ENCODE measurements around the gene ACTL9. TPM values are rescaled to one million over a fixed set of nuclear protein-coding genes. Genes with fewer than 3 reads are reported as not detected.
A peak's percentile ranks its signal among the peaks of the same experiment; 100 is the strongest.

ACTL9 gene
- total RNA-seq, 2 experiments from 2014 or later: not detected

GRCh38 chr19:8681345-8682029 lies 17.1 kb downstream of the ACTL9 start:
- H3K27ac Mint-ChIP-seq: no peak overlapping the region
- H3K27me3 Mint-ChIP-seq: peaks cover 8% of the 10 kb centered on the region
- H3K4me3 Mint-ChIP-seq: no peak overlapping the region
- peaks cover 12% of the 10 kb centered on the region for H3K9me3 Mint-ChIP-seq (ENCODE audit: low read depth)
- ATAC-seq (no peak), DNase-seq (no peak)
- H3K4me1 Mint-ChIP-seq: peaks cover 35% of the 10 kb centered on the region
- peaks cover 4% of the 10 kb centered on the region for H3K36me3 Mint-ChIP-seq
- CTCF ChIA-PET: no interaction called here

DNA sequence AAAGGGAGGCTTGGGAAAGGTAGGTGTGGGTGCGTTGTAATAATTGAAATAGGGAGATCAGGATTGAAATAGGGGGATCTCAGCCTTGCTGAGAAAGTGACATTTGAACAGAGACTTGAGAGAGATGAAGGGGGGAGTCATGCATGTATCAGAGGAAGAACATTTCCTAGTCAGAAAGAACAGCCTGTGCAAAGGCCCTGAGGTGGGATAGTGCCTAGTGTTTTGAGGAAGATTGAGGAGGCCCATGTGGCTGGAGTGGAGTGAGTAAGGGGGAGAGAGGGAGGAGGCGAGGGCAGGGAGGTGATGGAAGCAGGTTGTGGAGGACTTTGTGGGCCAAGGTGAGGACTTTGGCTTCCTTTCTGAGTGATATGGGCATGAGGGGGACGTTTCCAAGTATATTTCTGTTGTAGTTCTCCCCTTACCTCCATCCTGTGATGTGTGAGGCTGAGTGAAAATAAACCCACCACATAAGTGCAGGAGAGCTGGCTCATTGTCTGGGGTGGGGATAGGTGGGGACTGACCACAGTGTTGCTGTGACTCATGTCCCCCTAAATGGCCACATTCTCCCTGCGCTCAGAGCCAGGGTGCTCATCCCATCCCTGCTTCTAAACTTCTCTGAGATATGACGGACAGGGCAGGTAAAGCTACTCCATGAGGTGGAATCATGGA lies 17.8 kb downstream of the ACTL9 start:
- H3K9me3 Mint-ChIP-seq (ENCODE audit: low read depth): peaks cover 12% of the 10 kb centered on the region

DNA sequence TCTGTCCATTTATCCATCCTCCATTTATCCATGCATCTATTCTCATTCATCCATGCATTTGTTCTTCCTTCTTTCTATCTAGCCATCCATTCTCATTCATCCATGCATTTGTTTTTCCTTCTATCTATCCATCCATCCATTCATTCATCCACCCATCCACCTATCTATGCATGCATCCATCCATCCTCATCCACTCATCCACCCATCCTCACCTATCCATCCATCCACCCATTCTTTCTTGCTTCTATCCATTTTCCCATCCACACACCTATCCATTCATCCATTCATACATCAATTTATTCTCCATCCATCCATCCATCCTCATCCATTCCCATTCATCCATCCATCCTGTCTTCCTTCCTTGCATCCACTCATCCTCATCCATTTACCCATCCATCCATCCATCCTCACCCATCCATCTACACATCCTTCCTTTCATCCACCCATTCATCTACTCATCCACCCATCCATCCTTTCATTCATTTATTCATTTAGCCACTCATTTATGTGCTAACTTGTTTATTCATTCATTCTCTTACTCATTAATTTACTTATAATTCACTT lies 20.3 kb downstream of the ACTL9 start:
- CTCF ChIA-PET: no interaction called here
- Mint-ChIP-seq H3K27me3 (peaks cover 23% of the 10 kb centered on the region), H3K4me1 (peaks cover 30% of the 10 kb centered on the region), H3K27ac (no peak overlapping the region), H3K4me3 (no peak overlapping the region), H3K9me3 (ENCODE audit: low read depth) (peaks cover 12% of the 10 kb centered on the region), H3K36me3 (peaks cover 4% of the 10 kb centered on the region)
- no peak for DNase-seq
- ATAC-seq: no peak

More for the DNA sequence above, 17.8 kb downstream of the ACTL9 start:
- no peak overlapping the region for H3K4me3 Mint-ChIP-seq
- ATAC-seq (no peak), DNase-seq (no peak)
- H3K27me3 Mint-ChIP-seq: peaks cover 9% of the 10 kb centered on the region
- no peak overlapping the region for H3K27ac Mint-ChIP-seq
- H3K36me3 Mint-ChIP-seq: peaks cover 4% of the 10 kb centered on the region
- CTCF ChIA-PET: interaction anchor here (0.6 to 1.0 kb wide), 2 partner anchors 10 to 13 kb away, joined by 3 to 4 read pairs; no protein-coding TSS in a partner anchor
- peaks cover 35% of the 10 kb centered on the region for H3K4me1 Mint-ChIP-seq

- Mint-ChIP-seq H3K36me3 (peaks cover 4% of the 10 kb centered on the region), H3K27ac (no peak overlapping the region), H3K27me3 (peaks cover 18% of the 10 kb centered on the region), H3K4me3 (no peak overlapping the region), H3K9me3 (ENCODE audit: low read depth) (peaks cover 10% of the 10 kb centered on the region), H3K4me1 (peaks cover 30% of the 10 kb centered on the region)
- CTCF ChIA-PET: interaction anchor here (2.1 kb wide), 1 partner anchor 18 kb away, joined by 9 read pairs; no protein-coding TSS in a partner anchor
- no peak for ATAC-seq
- DNase-seq: no peak
Measured at GRCh38 chr19:8675066-8675465, 23.5 kb downstream of the ACTL9 start.

- CTCF ChIA-PET: interaction anchor here (0.5 to 1.4 kb wide), 4 partner anchors 13 to 96 kb away, joined by 3 to 7 read pairs (median 4); partner anchors contain the start of gene MYO1F
- H3K27ac Mint-ChIP-seq: no peak overlapping the region
- H3K4me3 Mint-ChIP-seq: no peak overlapping the region
- peaks cover 8% of the 10 kb centered on the region for H3K9me3 Mint-ChIP-seq (ENCODE audit: low read depth)
- H3K27me3 Mint-ChIP-seq: peaks cover 18% of the 10 kb centered on the region
- peaks cover 43% of the 10 kb centered on the region for H3K4me1 Mint-ChIP-seq
- peaks cover 10% of the 10 kb centered on the region for H3K36me3 Mint-ChIP-seq
- DNase-seq (no peak), ATAC-seq (no peak)
Measured at GRCh38 chr19:8673276-8673891, 25.2 kb downstream of the ACTL9 start.

GRCh38 chr19:8666814-8667405 lies 31.7 kb downstream of the ACTL9 start:
- peak overlapping the region; percentile 78 for H3K27ac Mint-ChIP-seq
- peaks cover 3% of the 10 kb centered on the region for H3K9me3 Mint-ChIP-seq (ENCODE audit: low read depth)
- peaks cover 11% of the 10 kb centered on the region for H3K36me3 Mint-ChIP-seq
- H3K4me1 Mint-ChIP-seq: peaks cover 75% of the 10 kb centered on the region
- ATAC-seq: no peak
- DNase-seq: no peak
- H3K27me3 Mint-ChIP-seq: no peaks in the 10 kb centered on the region
- H3K4me3 Mint-ChIP-seq: no peak overlapping the region
- CTCF ChIA-PET: interaction anchor here (1.0 to 7.2 kb wide), 5 partner anchors 12 to 89 kb away, joined by 3 to 41 read pairs (median 6); partner anchors contain the start of genes ACTL9 and MYO1F

DNA sequence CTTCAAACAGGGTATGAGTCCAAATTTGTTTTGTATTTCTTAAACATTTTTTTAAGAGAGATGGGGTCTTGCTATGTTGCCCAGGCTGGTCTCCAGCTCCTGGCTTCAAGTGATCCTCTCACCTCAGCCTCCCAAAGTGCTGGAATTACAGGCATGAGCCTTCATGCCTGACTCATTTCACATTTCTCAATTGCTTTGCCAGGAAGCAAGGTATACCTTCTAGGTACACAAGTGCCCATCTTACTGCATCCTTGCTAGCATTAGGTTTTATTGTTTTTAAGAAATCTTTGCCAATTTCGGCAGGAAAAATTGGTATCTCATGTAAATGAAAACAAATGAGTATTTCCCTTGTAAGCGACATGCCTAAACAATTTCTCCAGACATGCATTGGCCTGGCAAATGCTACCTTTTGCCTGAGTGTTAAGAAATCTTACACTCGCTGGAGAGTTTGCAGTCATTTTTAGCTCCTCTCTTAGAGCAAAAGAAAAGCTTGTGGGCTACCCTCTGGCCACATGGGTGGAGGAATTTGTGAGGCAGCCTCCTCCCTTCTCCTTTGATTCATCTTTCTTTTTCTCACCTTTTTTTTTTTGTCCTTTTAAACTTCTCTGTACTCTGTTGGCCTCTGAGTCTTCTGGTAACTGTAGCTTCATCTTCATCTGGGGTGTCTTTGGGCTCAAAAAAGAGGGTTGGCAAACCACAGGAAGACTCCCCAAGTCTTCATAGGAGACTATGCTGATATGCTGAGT lies 33.0 kb downstream of the ACTL9 start:
- Mint-ChIP-seq H3K4me3 (no peak overlapping the region), H3K4me1 (peaks cover 64% of the 10 kb centered on the region), H3K36me3 (peaks cover 11% of the 10 kb centered on the region), H3K27me3 (peaks cover 2% of the 10 kb centered on the region), H3K9me3 (ENCODE audit: low read depth) (peaks cover 3% of the 10 kb centered on the region), H3K27ac (peak overlapping the region; percentile 78)
- CTCF ChIA-PET: interaction anchor here (0.7 to 7.2 kb wide), 7 partner anchors 11 to 32 kb away, joined by 3 to 41 read pairs (median 4); partner anchors contain the start of gene ACTL9
- DNase-seq (peak; percentile 72), ATAC-seq (peak; percentile 44)

GRCh38 chr19:8664671-8665057 lies 33.9 kb downstream of the ACTL9 start:
- peaks cover 54% of the 10 kb centered on the region for H3K4me1 Mint-ChIP-seq
- peaks cover 11% of the 10 kb centered on the region for H3K36me3 Mint-ChIP-seq
- CTCF ChIA-PET: interaction anchor here (0.6 to 7.2 kb wide), 5 partner anchors 10 to 36 kb away, joined by 3 to 41 read pairs (median 8); partner anchors contain the start of gene ACTL9
- ATAC-seq (peak; percentile 10), DNase-seq (no peak)
- H3K27ac Mint-ChIP-seq: peak overlapping the region; percentile 58
- H3K4me3 Mint-ChIP-seq: no peak overlapping the region
- H3K27me3 Mint-ChIP-seq: peaks cover 2% of the 10 kb centered on the region
- H3K9me3 Mint-ChIP-seq (ENCODE audit: low read depth): peaks cover 3% of the 10 kb centered on the region

GRCh38 chr19:8663920-8664670 lies 34.5 kb downstream of the ACTL9 start:
- Mint-ChIP-seq H3K4me3 (no peak overlapping the region), H3K36me3 (peaks cover 8% of the 10 kb centered on the region), H3K9me3 (ENCODE audit: low read depth) (peaks cover 3% of the 10 kb centered on the region), H3K27me3 (peaks cover 2% of the 10 kb centered on the region), H3K27ac (peak overlapping the region; percentile 71), H3K4me1 (peaks cover 48% of the 10 kb centered on the region)
- CTCF ChIA-PET: interaction anchor here (0.6 to 7.2 kb wide), 5 partner anchors 10 to 83 kb away, joined by 3 to 41 read pairs (median 6); no protein-coding TSS in a partner anchor
- ATAC-seq (peak; percentile 59), DNase-seq (peak; percentile 70)

GRCh38 chr19:8662263-8662662 lies 36.3 kb downstream of the ACTL9 start:
- DNase-seq (no peak), ATAC-seq (no peak)
- no peak overlapping the region for H3K27ac Mint-ChIP-seq
- no peaks in the 10 kb centered on the region for H3K9me3 Mint-ChIP-seq (ENCODE audit: low read depth)
- CTCF ChIA-PET: interaction anchor here (0.9 kb wide), 1 partner anchor 20 kb away, joined by 3 read pairs; no protein-coding TSS in a partner anchor
- no peaks in the 10 kb centered on the region for H3K36me3 Mint-ChIP-seq
- H3K4me1 Mint-ChIP-seq: peaks cover 41% of the 10 kb centered on the region
- H3K27me3 Mint-ChIP-seq: peaks cover 2% of the 10 kb centered on the region
- H3K4me3 Mint-ChIP-seq: no peak overlapping the region

DNA sequence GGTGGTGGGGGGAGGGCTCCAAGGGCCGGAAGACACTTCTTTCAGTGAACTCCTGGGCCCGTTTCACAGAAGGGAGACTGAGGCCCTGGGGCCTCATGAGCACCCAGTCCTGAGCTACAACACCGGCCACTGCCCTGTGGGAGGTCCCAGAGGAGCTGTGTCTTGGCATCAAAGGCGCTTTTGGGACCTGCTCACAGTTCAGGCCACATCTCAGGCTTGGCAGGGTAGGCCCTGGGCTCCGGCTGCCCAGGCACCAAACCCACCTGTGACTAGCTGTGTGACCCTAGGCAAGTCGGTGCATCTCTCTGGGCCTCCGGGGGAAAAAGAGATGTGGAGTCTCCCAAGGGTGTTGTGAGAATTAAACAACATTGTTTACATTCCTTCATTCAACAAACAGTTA lies 38.7 kb downstream of the ACTL9 start:
- Mint-ChIP-seq H3K4me3 (no peak overlapping the region), H3K9me3 (ENCODE audit: low read depth) (no peaks in the 10 kb centered on the region), H3K36me3 (no peaks in the 10 kb centered on the region), H3K27ac (no peak overlapping the region), H3K27me3 (peaks cover 4% of the 10 kb centered on the region), H3K4me1 (peaks cover 32% of the 10 kb centered on the region)
- no peak for DNase-seq
- ATAC-seq: no peak
- CTCF ChIA-PET: interaction anchor here (1.0 to 4.2 kb wide), 2 partner anchors 11 to 34 kb away, joined by 3 to 17 read pairs; no protein-coding TSS in a partner anchor

Measured in activated CD8-positive, alpha-beta memory T cell treated with anti-CD3 and anti-CD28 coated beads, Interleukin-2, amount 10 ng/mL, durations not matched to agents 7 days and 5 days (primary cell).